GM19467 (cell line): ENCODE measurements around the gene NOTCH2.

ENCODE experiments used
- ATAC-seq: cut with Tn5 transposase; IDR thresholded peaks from one replicate; pipeline ENCODE4 v1.9.1; 2021; ENCODE audit warnings: mild to moderate bottlenecking, moderate library complexity; ENCODE audit not compliant: unreplicated experiment

NOTCH2 gene

DNA sequence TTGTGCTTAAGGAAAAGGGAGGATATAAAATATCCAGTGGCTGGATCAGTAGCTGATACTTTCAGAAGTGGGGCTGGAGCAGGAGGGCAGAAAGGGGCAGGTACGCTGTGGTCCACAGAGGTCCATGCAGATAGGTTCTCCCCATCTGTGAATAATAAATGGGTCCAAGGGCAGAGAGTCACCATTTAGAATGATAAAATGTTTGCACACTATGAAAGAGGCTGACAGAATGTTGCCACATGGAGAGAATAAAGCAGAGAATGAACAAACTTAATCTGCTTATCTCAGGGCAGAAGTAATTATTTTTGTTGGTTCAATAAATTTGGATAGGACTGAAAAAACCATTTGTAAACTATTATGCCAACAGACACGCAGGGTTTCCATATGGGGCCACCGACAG lies 156.5 kb downstream of the NOTCH2 start:
- ATAC-seq, result no peak

DNA sequence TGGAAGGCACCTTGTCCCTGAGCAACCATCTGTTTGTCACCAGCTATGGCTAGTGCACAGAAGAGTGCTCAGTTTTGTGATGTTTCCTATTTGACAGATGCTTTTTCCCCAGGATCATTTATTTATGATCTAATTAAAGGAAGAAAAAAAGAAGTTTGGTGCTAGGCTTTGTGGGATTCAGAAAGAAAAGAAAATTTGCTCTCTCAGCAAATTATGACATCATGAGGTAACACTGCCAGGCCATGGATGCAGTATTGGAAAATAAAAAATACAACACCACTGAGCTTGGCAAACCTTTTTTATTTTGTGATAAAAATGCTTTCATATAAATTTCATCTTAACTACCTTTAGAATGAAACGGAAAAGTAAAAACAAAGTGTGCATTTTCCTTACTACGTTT lies 157.7 kb downstream of the NOTCH2 start:
- ATAC-seq, result no peak

DNA sequence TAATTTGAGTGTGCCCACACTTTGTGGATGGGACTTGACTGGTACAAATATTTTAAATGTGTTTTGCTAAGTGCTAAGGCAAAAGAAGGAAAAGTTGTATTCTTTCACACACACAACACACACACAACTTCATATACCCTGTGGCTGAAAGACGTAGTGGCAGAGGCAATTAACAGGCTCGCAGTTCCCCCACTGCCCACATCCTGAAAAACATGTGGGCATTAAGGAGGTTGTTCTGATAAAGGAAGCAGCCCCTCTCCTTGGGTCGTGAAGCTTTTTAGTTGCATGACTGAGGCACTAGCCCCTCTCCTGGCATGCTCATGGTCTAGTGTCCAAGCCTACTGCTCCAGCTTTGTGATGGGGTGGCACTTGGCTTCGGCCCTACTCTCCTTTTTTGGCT lies 158.8 kb downstream of the NOTCH2 start:
- ATAC-seq, result no peak

DNA sequence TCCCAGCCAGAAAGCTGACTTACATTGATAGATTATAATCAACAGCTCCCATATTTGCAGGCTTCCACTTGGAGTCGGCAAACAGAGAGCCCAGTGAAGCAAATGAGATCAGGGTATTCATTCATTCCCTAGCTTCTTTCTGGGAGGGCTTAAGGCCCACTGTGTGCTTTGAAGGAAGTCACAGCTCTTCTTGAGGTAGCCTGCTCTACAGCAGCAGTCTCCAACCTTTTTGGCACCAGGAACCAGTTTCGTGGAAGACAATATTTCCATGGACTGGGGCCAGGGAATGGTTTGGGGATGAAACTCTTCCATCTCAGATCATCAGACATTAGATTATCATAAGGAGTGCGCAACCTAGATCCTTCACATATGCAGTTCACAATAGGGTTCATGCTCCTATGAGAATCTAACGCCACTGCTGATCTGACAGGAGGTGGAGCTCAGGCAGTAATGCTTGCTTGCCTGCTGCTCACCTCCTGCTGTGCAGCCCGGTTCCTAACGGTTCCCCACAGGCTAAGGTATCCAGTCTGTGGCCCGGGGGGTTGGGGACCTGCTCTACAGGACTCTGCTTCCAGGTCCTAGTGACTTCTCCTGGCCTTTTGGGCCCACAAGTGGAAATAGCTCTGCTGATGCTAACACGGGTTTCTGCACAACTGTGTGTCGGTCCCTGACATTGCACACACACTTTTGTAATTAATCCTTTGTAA lies 159.4 kb downstream of the NOTCH2 start:
- ATAC-seq, result no peak

DNA sequence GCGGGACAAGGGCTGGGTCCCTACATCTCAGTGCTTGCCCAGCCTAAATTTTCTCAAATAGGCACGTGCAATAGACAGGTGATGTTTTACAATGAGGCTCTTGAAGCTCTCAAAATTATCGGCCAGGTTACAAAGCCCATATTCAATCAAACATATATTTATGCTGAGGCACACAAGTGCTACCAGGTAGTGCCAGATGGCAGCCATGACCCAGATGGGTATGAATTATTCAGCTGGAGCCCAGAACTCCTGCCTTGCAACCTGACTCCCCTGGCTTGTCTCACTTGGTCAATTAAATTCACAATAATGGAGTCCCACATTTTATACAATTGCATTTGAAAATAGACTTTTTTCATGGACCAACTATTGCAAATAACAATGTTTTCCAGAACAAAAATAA lies 160.8 kb downstream of the NOTCH2 start:
- no peak for ATAC-seq

DNA sequence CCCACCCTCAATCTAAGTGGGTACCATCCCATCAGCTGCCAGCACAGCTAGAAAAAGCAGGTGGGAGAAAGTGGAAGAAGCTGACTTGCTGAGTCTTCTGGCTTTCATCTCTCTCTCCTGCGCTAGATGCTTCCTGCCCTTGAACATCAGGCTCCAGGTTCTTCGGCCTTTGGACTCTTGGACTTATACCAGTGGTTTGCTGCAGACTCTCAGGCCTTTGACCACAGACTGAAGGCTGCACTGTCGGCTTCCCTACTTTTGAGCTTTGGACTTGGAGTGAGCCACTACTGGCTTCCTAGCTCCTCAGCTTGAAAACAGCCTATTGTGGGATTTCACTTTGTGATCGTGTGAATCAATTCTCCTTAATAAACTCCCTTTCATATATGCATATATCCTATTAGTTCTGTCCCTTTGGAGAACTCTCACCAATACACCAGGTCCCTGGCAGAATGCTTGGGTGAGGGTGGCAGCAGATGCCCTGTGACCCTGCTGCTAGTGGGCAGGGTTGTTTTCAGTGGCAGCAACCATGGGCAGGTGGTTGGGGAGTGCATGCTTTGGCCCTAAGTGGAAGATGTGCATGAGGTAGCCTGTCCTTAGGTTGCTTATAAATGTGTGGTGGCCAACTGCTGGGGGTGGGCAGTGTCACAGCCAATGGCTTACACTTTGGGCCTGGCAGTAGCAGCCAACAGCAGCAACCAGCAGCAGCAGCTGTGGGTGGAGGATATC lies 162.4 kb downstream of the NOTCH2 start:
- no peak for ATAC-seq

DNA sequence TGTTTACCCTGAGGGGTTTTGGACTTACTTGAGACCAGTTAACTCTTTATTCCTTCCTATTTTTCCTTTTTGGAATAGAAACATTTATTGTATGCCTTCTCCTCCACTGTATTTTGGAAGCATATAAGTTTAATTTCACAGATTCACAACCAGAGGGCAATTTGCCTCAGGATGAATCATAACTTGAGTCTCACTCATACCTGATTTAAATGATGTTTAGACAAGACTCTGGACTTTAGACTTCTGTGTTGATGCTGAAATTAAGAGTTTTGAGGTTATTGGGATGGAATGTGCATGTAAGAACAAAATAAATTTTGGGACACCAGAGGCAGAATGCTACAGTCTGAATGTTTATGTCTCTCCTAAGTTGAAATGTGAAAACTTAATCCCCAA lies 166.0 kb downstream of the NOTCH2 start:
- ATAC-seq, result no peak

DNA sequence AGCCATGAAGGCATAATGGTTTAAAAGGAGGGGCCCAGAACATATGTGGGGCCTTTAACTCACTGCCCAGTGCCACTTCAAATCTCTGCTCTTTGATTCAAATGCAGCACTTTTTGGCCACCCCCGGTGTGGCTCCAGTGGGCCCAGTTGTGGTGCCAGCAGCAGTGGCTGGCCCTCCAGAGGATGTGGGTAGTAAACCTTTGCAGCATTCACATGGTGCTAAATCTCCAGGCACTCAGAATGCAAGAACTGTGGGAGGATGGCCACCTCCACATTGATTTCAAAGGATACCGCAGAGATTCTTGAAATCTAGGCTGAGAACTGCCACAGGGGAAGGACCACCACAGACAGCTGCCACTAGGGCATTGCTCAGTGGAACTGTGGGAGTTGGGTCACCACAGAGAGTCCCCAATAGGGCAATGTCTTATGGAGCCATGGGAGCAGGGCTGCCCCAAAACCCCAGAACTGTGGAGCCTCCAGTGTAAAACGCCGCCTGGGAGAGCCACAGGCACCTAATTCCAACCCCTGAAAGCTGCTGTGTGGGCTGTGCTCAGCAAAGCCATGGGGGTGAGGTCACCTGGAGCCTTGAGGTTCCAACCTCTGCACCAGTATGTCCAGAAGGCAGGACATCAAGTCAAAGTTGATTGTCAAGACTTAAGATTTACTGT lies 166.6 kb downstream of the NOTCH2 start:
- ATAC-seq, result no peak

DNA sequence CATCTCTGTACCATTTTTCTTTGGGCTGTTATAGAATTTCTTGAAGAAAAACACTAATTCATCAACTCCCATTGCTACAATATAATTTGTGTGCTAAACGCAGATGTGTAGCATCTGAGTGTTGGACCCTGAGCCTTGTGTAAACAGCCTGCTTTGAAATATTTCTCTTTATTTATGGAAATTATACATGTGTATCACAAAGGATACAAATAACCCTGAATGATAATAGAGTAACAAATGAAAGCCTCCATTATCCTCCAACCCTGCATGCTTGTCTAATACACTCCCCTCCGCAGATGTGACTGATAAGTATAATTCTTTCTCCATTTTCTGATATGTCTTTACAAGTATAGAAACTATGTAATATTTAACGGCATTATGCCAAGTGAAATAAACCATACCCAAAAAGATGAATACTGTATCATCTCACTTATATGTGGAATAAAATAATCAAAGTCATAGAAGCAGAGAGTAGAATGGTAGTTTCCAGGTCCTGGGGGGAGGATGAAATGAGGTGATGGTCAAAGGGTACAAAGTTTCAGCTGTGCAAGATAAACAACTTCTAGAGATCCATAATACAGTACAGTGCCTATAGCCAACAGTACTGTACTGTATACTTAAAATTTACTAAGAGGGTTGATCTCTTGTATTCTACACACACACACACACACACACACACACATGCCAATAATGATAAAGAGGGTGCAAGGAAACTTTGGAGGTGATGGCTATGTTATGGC lies 170.3 kb downstream of the NOTCH2 start:
- no peak for ATAC-seq

DNA sequence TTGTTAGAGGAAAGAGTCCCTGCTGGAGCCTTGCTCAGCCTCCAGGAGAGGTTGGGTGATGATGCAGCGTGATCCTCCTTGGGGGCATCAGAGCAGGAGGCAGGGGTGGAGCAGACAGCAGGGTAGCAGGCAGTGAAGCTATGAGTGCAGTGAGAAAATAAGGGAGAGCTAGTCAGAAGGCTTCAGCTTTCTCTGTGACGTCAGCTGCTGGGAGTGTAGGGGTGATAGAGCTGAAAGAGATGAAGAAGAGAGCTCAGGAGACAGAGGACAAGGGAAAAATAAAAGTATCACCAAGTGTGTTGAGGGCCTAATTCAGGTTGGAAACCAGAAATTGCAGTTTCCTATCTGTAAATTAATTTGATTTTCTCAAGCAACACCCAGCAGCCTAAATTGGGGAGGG lies 170.9 kb downstream of the NOTCH2 start:
- no peak for ATAC-seq

DNA sequence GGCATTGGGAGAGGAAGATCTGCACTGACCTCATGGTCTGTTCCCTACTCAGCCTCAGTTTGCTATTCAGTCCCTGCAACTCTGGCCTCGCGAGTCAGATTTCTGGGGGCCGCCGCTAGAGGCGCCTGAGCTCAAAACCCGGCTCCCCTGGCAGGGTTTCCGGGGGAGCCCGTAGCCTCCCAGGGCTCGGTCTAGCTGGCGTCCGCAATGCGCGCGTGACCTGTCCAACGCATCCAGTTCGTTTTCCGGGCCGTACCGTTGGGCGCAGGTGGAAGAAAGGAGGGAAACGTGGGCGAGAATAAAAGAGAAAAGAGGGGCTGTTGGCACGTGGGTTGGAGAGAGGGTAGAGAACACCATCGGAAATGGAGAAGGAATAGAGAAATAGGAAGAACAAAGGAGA lies 173.2 kb downstream of the NOTCH2 start, which contains the start of gene ADAM30:
TSS of gene ADAM30 (minus strand) at position 213 of the 400 bp plus-strand sequence. CDS start at position 34, 179 bp downstream.
- ATAC-seq, result no peak

DNA sequence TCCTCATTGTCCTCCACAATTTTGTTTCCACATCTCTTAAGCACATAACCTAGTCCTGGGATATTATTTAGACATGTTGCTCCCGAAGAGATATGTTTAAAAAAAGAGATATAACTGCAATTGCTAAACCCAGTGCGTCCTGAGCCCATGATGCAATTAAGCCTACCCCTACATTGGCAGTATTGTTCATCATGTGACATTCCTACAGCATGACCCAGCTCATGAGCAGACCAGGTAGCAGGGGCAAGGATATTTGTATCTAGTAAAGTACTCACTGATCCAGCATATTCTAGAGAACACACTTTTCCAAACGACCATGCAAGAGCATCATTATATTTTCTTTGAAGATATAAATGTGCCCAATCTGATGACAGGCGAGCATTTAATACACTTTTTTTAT lies 174.4 kb downstream of the NOTCH2 start:
- ATAC-seq, result no peak

DNA sequence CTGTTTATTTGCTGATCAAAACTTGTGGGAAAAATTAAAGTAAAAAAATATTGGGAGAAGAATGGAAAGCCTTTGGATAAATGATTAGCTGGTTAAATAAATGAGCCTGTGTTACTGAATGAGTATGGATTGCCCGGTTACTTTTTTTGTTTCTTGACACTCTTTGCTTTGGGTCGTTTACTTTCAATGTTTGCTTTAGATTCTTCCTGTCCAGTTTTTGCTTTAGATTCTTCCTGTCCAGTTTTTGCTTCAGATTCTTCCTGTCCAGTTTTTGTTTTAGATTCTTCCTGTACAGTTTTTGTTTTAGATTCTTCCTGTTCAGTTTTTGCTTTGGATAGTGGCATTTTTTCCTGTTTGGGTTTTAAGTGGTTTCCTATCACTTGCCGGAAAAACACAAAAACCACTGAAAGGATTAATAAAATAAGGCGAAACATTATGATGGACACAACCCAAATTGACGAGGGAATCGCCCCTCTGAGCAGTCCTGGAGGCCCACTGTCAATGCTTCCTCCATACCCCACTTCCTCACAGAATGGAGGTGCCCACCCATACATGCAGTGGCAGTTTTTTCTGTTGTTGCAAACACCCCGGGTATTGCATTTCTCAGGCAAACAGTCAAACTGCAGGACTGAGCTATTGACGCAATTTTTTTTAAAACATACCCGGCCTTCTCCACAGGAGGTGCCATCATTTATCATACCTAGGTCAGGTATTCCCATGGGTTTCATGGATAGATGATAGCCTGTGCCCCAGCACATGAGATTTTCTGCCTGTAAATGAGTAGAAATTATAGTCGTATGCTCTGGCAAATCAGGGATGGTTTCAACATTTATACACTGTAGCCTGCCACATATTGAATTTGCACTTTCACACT lies 175.4 kb downstream of the NOTCH2 start:
- ATAC-seq, result no peak

DNA sequence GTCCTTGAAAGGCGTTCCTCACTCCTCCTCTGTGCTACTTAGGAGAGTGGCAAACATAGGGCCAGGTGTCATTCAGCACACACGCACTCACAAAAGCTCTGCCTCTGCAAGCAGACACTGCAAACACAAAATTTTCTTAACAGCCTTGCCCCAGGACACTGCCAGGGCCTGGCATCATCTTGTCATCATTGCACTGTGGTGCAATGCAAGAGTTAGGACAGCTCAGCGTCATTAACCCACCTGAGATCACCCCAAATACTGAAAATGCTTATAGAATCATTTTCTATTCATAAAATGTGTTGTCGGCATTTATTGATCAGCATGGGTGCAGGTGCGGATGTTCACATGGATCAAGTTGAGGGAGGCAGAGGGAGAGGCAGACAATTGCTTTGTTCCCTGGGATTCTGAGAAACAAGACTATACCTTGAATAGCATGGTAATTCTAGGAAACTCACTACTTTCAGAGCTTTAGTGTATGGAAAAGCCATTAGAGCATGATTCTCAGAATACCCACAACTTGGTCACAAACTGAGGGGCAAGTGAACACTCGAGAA lies 176.1 kb downstream of the NOTCH2 start:
- no peak for ATAC-seq

DNA sequence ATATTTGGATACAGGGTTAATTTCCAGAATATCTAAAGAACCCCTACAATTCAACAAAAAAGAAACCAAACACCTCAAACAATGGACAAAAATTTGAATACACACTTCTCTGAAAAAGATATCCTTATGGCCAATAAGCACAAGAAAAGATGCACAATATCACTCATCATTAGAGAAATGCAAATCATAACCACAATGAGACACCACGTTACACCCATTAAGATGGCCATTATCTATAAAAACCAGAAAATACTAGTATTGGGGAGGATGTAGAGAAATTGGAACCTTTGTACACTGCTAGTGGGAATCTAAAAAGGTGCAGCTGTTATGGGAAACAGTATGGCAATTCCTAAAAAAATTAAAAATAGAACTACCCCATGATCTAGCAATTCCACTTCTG lies 178.1 kb downstream of the NOTCH2 start:
- no peak for ATAC-seq

DNA sequence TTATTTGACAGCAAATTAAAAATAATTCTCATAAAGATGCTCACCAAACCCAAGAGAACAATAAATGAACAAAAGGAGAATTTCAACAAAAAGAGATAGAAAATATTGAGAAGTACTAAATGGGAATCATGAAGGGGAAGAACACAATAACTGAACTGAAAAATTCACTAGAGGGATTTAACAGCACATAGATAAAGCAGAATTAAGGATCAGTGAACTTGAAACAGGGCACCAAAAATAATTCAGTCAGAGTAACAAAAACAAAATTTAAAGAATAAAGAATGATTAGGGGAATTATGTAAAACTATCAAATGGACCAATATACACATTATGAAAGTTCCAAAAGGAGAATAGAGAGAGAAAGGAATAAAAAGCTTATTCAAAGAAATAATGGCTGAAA lies 181.0 kb downstream of the NOTCH2 start:
- ATAC-seq, result no peak

DNA sequence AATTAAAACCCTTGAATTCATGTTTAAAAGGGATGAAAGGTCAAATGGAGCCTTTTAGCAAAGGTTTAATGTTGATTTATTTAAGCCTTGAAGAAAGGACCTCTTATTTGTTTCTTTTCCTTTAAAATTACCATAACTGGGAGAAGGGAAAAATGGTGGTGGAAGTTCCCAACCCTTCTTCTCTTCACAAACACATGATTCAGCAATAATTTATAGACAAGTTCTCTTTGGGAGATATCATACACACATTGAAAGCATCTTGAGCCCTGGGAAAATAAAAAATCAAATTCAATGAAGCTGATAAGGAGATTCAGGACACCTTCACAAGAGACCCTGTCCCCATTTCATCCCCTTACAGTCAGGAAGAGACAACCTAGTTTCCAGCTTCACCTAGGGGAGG lies 182.0 kb downstream of the NOTCH2 start:
- no peak for ATAC-seq

DNA sequence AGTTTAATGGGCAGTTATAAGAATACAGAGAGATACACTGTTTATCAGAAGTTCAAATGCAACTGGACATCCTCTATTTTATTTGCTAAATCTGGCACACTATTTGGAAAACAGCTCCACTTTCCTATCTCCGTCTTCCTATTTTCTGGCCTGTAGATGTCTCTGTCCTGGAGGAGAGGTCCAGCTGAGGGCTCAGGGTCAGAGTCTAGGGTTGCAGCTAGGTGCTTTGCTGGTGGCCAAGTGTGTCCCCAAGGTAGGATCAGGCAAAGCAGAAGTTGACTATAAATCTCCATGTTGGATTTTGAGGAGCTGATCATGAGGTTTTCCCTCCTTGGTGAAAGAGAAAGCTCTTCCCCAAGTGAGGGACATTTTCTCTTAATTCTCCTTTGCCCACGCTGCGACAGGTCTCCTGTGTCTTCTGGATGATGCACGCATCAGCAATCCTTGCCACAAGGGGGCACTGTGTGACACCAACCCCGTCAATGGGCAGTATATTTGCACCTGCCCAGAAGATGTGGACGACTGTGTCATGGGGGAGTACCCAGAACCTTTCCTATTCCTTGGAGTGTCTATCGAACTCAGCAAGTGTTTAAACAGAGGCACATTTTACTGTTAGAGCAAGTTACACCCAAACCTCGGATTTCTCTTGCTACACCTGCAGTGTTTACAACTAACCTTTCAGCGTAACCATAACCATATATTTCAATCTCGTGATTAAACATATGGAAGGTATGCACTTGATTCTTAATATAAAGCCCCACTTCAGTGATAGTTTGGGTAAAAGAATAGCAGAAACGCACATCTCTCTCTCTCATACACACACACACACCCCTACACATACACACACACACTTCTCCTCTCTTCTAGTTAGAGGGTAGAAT lies 183.3 kb downstream of the NOTCH2 start:
- no peak for ATAC-seq

DNA sequence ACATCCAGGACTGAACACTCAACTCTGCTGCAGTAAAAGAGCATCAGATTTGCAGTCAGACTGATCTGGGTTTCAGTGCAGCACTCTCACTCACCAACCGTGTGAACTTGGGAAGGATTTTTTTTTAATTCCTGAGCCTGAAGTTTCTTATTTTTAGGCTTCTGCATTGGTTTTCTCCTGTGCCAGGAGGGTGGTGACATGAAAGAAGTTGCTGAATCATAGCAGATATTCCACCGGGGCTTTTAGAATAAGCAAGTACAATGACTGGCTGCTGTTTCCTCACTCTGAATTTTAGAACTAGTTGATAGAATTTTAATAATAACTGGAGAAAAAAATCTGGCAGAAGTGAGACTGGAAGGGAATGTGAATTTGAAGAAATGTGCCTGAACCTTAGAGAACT lies 184.8 kb downstream of the NOTCH2 start:
- ATAC-seq, result no peak
